EL (cell line): ENCODE measurements around the gene PRIMPOL.
"Not testable (repeated sequence)": the region's sequence is repeated elsewhere in the genome, so short reads cannot be mapped to it uniquely, and the experiment has no call there.

Experiments used
- DNase-seq: peaks from one replicate; pipeline ENCODE4 v3.0.0-alpha.2; 2016

The PRIMPOL gene

DNA sequence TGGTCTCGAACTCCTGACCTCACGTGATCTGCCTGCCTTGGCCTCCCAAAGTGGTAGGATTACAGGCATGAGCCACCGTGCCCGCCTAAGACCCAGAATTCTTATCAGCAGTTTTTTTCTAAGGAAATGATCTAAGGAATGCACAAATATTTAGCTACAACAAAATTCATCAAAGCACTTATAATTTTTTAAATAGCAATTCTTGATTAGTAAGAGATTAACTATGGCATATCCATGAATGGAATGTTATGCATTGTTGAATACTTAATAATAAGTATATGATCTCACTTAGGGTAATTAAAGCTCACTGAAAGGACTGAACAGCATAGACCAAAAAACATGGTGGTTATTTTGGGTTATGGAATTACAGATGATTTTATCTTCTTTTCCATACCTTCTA, 66.0 kb downstream of the PRIMPOL start:
- DNase-seq, result peak; percentile 10

DNA sequence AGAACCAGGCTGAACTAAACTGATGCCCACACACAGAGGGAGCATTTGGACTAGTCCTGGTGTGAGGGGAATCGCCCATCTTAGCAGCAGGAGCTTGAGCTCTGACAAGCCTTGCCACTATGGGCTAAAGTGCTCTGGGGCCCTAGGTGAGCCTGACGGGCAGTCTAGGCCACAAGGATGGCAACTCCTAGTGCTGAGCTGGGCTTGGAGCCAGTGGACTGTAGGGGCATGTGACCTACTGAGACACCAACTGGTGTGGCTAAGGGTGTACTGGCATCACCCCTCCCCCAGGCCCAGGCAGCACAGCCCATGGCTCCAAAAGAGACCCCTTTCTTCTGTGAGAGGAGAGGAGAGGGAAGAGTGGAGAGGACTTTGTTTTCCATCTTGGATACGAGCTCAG, 69.9 kb downstream of the PRIMPOL start:
- no peak for DNase-seq

DNA sequence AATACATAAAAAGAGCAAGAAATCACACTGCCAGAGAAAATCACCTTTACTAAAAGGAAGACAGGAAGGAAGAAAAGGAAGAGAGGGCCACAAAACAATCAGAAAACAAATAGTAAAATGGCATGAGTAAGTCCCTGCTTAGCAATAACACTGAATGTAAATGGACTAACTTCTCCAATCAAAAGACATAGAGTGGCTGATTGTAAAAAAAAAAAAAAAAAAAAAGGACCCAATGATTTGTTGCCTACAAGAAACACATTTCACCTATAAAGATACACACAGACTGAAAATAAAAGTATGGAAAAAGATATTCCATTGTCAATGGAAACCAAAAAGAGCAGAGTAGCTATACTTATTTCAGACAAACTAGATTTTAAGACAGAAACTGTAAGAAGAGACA, 71.7 kb downstream of the PRIMPOL start:
- no peak for DNase-seq

- no peak for DNase-seq
Observed at GRCh38 chr4:184722798-184723197, 73.3 kb downstream of the PRIMPOL start.

DNA sequence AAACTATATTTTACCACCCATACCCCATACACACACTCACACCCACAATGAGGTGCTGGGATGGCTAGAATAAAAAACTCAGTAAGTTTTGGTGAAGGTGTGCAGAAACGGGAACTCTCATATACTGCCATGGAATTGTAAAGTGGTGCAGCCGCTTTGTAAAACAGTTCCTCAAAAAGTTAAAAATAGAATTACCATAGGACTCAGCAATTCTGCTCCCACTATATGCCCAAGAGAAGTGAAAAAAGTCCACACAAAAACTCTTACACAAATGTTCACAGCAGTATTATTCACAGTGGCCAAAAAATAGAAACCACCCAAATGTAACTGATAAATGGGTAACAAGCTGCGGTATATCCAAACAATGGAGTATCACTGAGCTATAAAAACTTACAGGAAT, 77.9 kb downstream of the PRIMPOL start:
- DNase-seq, result no peak

DNA sequence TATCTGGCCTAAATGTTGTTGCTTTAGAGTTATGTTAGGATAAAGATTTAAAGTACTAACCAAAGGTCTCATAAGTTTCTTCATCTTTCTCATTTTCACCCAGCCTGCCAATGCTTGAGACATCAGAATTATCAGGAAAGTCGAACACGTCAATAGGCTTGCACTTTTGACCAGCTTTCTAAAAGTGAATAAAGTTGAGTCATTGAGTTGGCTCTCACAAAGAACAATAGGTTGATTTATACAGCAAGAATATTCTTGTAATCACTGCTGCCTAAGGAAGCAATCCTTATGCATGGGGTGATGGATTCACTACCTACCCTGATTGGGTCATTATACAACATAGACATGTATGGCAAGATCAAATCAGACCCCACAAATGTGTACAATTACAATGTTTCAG, 79.3 kb downstream of the PRIMPOL start:
- DNase-seq, result no peak

GRCh38 chr4:184729946-184730345, 80.4 kb downstream of the PRIMPOL start:
- no peak for DNase-seq

DNA sequence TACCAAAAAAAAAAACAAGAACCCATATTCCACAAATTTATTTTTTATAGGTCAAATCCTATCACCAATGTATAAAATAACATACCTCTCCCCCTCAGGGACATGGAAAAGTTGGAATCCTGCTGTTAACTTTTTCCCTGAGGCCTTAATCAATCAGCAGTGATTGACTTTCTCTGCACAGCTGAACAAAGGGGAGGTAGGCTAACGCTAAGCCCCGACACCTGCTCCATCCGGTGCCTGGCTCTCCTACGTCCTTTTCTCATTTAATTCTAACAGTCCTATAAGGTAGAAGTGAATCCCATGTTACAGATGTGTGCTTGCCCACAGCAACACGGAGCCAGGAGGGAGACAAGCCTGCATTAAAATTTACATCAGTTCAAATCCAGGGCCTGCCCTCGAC, 81.5 kb downstream of the PRIMPOL start:
- no peak for DNase-seq

DNA sequence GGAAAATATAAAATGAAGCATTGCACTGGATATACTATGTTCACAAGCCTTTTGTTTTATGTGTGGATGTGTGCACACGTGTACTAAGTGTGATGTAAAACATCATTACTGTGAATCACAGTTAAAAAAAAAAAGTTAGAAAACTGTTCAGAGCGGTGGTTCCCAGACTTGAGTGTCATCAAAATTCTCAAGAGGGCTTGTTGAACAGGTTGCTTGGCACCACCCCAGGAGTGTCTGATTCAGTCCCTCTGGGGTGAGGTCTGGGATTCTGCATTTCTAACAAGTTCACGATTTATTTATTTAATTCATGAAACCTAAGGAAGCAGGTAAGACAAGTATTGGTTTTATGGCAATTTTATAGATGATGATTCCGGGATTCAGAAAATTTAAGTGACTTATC, 82.6 kb downstream of the PRIMPOL start:
- peak; percentile 53 for DNase-seq

DNA sequence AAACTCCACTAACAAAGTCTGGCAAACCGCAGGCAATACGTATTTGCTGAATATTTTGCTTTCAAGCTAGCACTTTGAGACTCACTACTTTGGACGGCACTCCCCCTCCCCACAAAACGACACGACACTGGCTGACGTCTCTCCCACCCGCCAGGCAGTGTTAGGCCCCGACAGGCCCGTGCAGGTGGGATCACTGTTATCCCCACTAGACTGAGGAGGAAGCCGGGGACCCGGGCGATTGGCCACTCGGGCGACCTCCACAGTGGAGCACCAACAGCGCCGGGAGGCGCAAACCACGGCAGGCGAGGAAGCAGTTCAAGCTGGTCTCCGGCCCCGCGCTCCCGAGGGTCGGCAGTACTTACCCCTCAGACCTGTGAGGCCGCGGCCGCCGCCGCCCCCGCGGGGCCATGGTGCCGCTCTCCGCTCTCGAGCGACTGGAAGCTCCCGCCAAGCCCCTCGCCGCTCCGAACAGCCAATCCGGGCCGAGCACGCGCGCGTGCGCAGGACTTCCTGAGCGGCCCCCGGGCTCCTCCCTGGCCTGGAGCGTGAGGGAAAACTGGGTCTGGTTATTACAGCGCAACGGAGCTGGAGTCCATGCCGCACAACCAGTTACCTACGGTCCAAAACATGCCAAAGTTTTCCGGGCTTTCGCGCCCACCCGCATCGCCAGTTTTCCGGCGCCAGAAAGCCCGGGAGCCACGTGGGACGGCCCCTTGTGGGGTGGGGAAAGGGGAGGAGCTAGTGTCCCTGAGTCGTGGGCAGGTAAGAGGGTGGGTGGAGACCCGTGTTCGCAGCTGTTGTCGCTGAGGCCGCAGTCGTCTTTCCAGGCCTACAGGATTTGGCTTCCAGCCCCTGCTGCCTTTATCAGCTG, 84.4 kb downstream of the PRIMPOL start, which contains the start of gene CENPU:
TSS of gene CENPU (minus strand) at position 443 of the 871 bp plus-strand sequence. CDS start at position 409, 34 bp downstream.
- peak; percentile 98 for DNase-seq

- no peak for DNase-seq
Observed at GRCh38 chr4:184734758-184735157, 85.2 kb downstream of the PRIMPOL start.

GRCh38 chr4:184739575-184739974, 90.0 kb downstream of the PRIMPOL start:
- DNase-seq, result not testable (repeated sequence)

DNA sequence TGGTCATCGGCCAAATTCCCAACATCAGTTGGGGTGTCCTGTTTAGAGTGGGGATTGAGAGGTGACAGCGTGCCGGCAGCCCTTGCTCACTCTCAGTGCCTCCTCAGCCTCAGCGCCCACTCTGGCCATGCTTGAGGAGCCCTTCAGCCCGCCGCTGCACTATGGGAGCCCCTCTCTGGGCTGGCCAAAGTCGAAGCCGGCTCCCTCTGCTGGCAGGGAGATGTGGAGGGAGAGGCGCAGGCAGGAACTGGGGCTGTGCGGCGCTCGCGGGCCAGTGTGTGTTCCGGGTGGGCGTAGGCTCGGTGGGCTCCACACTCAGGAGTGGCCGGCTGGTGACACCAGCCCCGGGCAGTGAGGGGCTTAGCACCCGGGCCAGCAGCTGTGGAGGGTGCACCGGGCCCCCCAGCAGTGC, 91.4 kb downstream of the PRIMPOL start:
- DNase-seq, result no peak

GRCh38 chr4:184741651-184742050, 92.1 kb downstream of the PRIMPOL start:
- not testable (repeated sequence) for DNase-seq

DNA sequence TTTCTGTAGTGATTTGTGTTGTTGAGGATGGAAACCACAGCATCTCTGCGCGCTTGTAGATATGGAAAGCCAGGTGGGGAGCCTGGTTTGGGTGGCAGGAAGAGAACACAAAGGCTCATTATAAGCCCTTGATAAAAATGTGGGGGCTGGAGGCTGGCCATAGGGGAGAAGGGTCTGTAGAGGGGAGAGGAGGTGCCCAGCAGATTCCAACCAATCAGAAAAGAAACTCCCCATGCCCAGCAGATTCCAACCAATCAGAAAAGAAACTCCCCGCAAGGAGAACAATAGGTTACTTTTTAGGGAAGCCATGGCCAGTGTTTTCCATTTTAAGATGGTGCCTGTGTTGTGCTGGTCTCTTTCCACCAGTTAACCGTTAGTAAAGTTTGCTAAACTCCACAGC, 94.1 kb downstream of the PRIMPOL start:
- no peak for DNase-seq

GRCh38 chr4:184744236-184744635, 94.7 kb downstream of the PRIMPOL start:
- DNase-seq, result no peak
